Adrenal gland (tissue), 5 donors: Measurements from ENCODE around the gene TMEM94.

Source experiments
- CTCF ChIP-seq, 6 experiments: fragments of 450-650 bp in 4 of 6; fragments of 200-600 bp in 2 of 6; sonication (generic) in 1 of 6; IDR thresholded peaks; 1 replicate in 5 of 6; 2 replicates in 1 of 6; pipeline versions ENCODE4 v1.5.1 to v1.8.0; 2016 to 2021; ENCODE audit warnings: antibody characterized with exemption in 6 of 6, mild to moderate bottlenecking in 2 of 6, moderate library complexity in 1 of 6
- POLR2A ChIP-seq, 2 donors: fragments of 450-650 bp; IDR thresholded peaks; one replicate each; pipeline ENCODE4 v1.6.1; 2017; ENCODE audit warnings: antibody characterized with exemption in 2 of 2, mild to moderate bottlenecking in 2 of 2, moderate library complexity in 1 of 2
- donor health status: DM: no; HTN: no; CAD: no.

GRCh38 chr17:75496005-75496404 is 39.6 kb downstream of the TMEM94 start:
- TF ChIP-seq POLR2A (IDR thresholded peaks at IDR 0.05) (no peak), CTCF (IDR thresholded peaks at IDR 0.05) (no peak)
